ENCODE results near the gene CPNE4.
"Not testable (repeated sequence)": the region's sequence is repeated elsewhere in the genome, so short reads cannot be mapped to it uniquely, and the experiment has no call there.

Gene CPNE4

DNA sequence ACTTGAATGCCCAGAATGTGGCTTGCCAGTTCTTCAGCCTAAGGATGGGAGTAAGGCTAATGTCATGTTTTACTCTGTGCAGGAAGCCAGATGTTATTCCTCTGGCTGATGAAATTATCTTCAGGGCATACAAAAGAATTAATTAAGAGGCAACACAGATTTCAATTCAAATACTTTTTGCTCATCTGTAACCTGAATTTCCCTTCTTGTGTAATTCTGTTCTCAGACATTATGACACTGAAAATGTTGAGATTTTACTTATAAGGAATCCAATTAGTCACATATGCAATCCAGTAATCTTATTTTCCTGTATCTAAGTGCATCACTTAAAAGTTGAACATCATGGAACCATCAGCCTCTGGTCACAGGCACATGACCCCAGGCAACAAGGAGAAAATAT, 136.5 kb downstream of the CPNE4 start:
- H3K36me3 Mint-ChIP-seq (ENCODE audit: low read depth) = no peaks in the 10 kb centered on the region
- H3K27me3 Mint-ChIP-seq = peaks cover 9% of the 10 kb centered on the region

DNA sequence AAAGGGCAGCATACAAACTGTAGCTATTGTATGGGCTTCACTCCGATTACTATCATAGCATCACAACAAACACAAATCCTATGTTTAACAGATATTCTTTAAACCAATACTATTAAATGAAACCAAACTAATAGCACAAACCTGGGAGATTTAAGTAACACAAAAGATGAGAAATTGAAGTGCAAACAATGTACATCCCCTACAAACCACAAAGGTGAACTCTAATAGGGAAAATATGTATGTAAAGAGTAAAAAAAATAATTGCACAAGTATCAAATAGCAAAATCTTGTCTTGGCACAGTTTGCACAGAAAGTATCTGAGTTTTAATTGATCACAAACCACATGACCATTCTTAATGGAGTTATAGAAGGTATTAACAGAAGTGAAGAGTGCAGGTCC, 138.5 kb downstream of the CPNE4 start:
- H3K9me3 Mint-ChIP-seq = peaks cover 8% of the 10 kb centered on the region
- no peak overlapping the region for H3K4me3 Mint-ChIP-seq
- H3K4me1 Mint-ChIP-seq (ENCODE audit: low read depth) = no peaks in the 10 kb centered on the region
- peaks cover 9% of the 10 kb centered on the region for H3K27me3 Mint-ChIP-seq
- H3K36me3 Mint-ChIP-seq (ENCODE audit: low read depth) = no peaks in the 10 kb centered on the region
- no peak overlapping the region for H3K27ac Mint-ChIP-seq

More for the DNA sequence above, 136.5 kb downstream of the CPNE4 start:
- Mint-ChIP-seq H3K4me3 (no peak overlapping the region), H3K4me1 (ENCODE audit: low read depth) (no peaks in the 10 kb centered on the region), H3K27ac (no peak overlapping the region), H3K9me3 (no peaks in the 10 kb centered on the region)

DNA sequence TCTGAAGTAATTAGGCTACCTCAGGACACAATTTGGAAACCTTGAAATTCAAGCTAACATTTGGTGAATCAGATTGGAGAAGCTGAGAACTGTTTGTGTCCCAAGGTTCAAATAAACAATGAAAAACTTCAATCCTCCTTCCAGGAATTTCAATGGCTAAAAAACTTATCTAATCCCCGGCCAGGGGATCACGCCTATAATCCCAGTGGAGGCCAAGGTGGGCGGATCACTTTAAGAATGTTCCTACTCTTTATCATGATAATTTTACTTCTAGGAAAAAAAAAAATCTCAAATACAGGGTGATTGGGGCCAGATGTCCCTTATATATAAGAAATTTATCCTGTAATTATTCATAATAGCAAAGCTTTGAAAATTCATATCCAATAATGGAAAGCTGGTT, 139.0 kb downstream of the CPNE4 start:
- no peaks in the 10 kb centered on the region for H3K4me1 Mint-ChIP-seq (ENCODE audit: low read depth)
- H3K4me3 Mint-ChIP-seq = no peak overlapping the region
- H3K9me3 Mint-ChIP-seq = peaks cover 8% of the 10 kb centered on the region
- no peaks in the 10 kb centered on the region for H3K36me3 Mint-ChIP-seq (ENCODE audit: low read depth)
- peaks cover 11% of the 10 kb centered on the region for H3K27me3 Mint-ChIP-seq
- no peak overlapping the region for H3K27ac Mint-ChIP-seq

DNA sequence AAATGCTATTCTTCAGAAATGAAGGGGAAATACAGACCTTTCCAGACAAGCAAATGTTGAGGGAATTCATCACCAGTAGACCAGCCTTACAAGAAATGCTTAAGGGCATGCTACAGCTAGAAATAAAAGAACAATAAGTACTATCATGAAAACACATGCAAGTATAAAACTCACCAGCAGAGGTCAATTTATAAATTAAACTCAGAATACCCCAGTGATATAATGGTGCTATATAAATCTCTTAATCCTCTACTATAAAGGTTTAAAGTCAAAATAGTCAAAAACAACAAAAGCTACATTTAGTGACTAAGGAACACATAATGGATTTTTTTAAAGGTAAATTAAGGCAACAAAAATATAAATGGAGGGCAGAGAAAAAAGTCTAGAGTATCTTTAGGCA, 142.5 kb downstream of the CPNE4 start:
- Mint-ChIP-seq H3K27me3 (peaks cover 13% of the 10 kb centered on the region), H3K36me3 (ENCODE audit: low read depth) (no peaks in the 10 kb centered on the region), H3K4me1 (ENCODE audit: low read depth) (no peaks in the 10 kb centered on the region), H3K9me3 (peaks cover 8% of the 10 kb centered on the region), H3K4me3 (no peak overlapping the region), H3K27ac (no peak overlapping the region)

DNA sequence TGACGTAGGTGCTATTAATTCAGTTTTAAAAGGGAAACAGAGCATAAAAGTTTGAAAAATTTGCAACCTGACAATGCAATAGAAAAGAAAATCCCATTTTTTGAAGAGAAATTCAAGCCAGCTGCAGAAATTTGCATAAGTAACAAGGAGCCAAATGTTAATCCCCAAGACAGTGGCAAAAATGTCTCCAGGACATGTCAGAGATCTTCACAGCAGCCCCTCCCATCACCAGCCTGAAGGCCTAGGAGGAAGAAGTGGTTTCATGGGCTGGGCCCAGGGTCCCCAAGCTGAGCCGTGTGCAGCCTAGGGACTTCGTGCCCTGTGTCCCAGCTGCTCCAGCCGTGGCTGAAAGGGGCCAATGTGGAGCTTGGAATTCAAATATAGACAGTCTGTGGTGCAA, 148.9 kb downstream of the CPNE4 start:
- H3K4me3 Mint-ChIP-seq; H3K27me3 Mint-ChIP-seq; H3K9me3 Mint-ChIP-seq; H3K4me1 Mint-ChIP-seq (ENCODE audit: low read depth); H3K27ac Mint-ChIP-seq; H3K36me3 Mint-ChIP-seq (ENCODE audit: low read depth): not testable (repeated sequence)

DNA sequence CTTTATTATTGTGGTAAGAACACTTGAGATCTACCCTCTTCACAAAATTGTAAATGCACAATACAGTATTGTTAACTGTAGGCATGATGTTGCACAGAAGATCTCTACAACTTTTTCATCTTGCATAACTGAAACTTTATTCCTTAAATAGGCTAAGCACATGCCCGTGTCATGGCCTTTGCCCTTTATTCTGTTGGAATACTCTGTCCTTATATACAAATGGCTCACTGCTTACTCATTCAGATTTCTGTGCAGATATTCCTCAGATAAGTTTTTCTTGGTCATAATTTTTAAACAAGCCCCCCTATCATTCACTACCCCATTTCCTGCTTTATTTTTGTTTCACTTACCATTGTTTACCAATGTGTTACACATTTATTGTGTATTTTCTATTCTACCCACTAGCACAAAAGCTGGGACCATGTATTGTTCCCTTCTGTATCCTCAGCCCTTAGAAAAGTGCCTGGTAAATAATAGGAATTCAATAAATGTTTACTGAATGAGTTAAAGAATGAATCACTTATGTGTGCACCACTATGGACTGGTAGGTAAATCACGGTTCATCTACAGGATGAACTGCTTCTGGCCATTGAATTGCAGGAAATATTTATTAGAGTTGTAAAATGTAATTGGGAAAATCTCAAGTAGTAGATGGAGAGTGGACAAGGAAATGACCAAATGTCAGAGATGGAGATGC, 151.0 kb downstream of the CPNE4 start:
- no peaks in the 10 kb centered on the region for H3K9me3 Mint-ChIP-seq
- H3K27me3 Mint-ChIP-seq = peaks cover 3% of the 10 kb centered on the region
- no peaks in the 10 kb centered on the region for H3K36me3 Mint-ChIP-seq (ENCODE audit: low read depth)
- no peaks in the 10 kb centered on the region for H3K4me1 Mint-ChIP-seq (ENCODE audit: low read depth)
- H3K27ac Mint-ChIP-seq = no peak overlapping the region
- no peak overlapping the region for H3K4me3 Mint-ChIP-seq

DNA sequence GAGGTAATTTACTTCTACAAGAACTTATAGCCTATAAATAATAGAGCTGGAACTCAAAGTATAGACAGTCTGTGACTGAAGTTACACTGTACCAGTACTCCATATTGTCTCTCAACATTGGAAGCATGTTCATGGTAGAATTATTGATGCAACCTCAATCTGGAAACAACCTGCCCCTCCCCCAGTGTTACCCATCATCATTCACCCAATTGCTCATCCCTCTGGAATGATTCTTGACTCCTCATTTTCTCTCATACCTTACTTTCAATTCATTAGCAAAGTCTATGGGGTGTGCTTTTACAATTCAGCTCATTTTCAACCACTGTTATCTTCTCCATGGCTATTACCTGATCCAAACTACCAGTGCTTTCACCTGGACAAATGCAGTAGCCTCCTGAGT, 151.7 kb downstream of the CPNE4 start:
- Mint-ChIP-seq H3K4me1 (ENCODE audit: low read depth) (no peaks in the 10 kb centered on the region), H3K9me3 (no peaks in the 10 kb centered on the region), H3K27me3 (peaks cover 3% of the 10 kb centered on the region), H3K27ac (no peak overlapping the region), H3K4me3 (no peak overlapping the region), H3K36me3 (ENCODE audit: low read depth) (no peaks in the 10 kb centered on the region)

DNA sequence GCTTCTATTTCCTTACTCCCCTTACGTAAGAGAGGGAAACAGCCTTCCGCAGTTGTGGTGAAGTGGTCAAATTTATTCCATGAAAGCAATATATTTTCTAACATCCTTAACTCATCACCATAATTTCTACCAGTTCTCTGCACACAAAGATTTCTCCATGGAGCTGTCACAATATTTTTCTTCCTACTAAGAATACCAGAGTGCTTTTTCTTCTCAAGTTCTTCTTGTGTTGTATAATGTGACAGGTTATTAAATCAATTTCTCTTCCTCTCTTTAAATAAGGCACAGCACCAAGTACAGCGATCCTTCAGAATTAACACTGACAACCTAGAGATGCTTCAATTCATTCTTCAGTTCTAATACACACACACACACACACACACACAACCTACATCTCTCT, 153.0 kb downstream of the CPNE4 start:
- no peak overlapping the region for H3K4me3 Mint-ChIP-seq
- H3K27ac Mint-ChIP-seq = no peak overlapping the region
- H3K4me1 Mint-ChIP-seq (ENCODE audit: low read depth) = no peaks in the 10 kb centered on the region
- no peaks in the 10 kb centered on the region for H3K27me3 Mint-ChIP-seq
- H3K9me3 Mint-ChIP-seq = no peaks in the 10 kb centered on the region
- no peaks in the 10 kb centered on the region for H3K36me3 Mint-ChIP-seq (ENCODE audit: low read depth)

DNA sequence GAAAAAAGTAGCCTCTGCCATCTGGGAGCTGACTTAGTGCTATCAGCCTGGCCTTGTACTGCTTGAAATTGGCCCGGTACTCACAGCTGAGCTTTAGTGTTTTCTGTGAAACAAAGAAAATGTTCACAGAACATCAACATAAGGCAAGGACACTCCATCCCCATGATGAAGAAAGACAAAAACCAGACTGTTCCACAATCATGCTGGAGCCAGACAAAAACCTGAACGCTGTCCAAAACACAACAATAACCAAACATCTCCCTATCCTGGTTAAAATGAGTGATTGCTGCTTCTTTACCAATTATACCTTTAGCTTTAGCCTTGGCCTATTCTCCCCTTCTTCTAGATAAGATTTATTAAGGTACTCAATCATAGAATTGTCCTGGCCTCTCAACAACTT, 153.9 kb downstream of the CPNE4 start:
- Mint-ChIP-seq H3K27me3 (no peaks in the 10 kb centered on the region), H3K27ac (no peak overlapping the region), H3K4me1 (ENCODE audit: low read depth) (no peaks in the 10 kb centered on the region), H3K9me3 (no peaks in the 10 kb centered on the region), H3K4me3 (no peak overlapping the region), H3K36me3 (ENCODE audit: low read depth) (no peaks in the 10 kb centered on the region)

DNA sequence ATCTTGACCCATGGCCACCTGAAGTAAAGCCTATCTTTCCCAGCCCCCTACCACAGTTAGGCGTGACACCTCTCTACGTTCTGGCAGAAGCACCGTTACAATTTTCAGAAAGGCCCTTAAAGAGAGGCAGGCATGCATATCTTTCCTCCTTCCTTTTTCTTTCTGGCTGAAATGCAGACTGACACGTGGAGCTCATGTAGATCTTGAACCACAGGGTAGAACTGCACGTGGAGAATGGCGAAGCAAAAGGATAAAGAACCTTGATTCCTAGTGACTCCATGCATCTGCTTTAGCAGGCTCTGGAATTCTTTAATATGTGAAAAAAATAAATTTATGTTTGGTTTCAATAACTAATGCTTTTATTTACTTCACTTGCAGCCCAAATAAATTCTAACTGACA, 166.6 kb downstream of the CPNE4 start:
- H3K4me3 Mint-ChIP-seq = no peak overlapping the region
- no peaks in the 10 kb centered on the region for H3K9me3 Mint-ChIP-seq
- no peaks in the 10 kb centered on the region for H3K36me3 Mint-ChIP-seq (ENCODE audit: low read depth)
- no peaks in the 10 kb centered on the region for H3K4me1 Mint-ChIP-seq (ENCODE audit: low read depth)
- no peak overlapping the region for H3K27ac Mint-ChIP-seq
- no peaks in the 10 kb centered on the region for H3K27me3 Mint-ChIP-seq

DNA sequence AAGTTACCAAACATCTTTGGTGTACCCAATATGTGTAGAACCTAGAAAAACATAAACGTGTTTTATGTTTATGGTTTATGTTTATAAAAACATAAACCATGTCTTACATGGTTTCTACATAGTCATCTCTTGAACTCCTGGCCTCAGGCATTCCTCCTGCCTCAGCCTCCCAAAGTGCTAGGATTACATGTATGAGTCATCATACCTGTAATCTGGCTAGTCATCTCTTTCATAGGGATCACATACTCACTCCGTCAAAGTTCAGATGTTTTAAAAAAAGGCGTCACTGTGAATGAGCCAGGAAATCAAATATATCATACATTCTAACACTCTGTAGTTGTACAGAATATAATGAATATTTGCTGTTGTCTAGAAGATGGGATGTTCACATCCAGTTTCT, 178.6 kb downstream of the CPNE4 start:
- peaks cover 2% of the 10 kb centered on the region for H3K27me3 Mint-ChIP-seq
- no peak overlapping the region for H3K4me3 Mint-ChIP-seq
- H3K36me3 Mint-ChIP-seq (ENCODE audit: low read depth) = no peaks in the 10 kb centered on the region
- H3K27ac Mint-ChIP-seq = no peak overlapping the region
- H3K9me3 Mint-ChIP-seq = no peaks in the 10 kb centered on the region
- no peaks in the 10 kb centered on the region for H3K4me1 Mint-ChIP-seq (ENCODE audit: low read depth)

DNA sequence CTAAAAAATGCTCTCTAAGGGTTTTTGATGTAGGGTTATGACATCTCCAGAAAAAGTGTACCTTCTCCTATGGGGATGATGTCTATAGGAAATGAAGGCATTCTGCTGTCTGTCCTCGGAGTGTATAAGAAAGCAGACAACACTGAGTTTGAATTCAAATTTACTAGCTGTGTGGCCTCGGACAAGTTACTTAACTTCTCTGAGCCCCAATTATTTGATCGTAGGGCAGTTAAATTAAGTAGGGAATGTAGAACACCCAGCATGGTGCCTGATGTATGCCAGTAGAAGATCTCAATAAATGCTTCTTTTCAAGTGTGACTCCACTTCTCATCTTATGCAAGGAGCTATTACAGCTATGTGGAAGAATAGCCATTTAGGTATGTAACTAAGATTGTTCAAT, 184.6 kb downstream of the CPNE4 start:
- Mint-ChIP-seq H3K4me1 (ENCODE audit: low read depth) (no peaks in the 10 kb centered on the region), H3K27me3 (peaks cover 13% of the 10 kb centered on the region), H3K27ac (no peak overlapping the region), H3K9me3 (no peaks in the 10 kb centered on the region), H3K36me3 (ENCODE audit: low read depth) (no peaks in the 10 kb centered on the region), H3K4me3 (no peak overlapping the region)

DNA sequence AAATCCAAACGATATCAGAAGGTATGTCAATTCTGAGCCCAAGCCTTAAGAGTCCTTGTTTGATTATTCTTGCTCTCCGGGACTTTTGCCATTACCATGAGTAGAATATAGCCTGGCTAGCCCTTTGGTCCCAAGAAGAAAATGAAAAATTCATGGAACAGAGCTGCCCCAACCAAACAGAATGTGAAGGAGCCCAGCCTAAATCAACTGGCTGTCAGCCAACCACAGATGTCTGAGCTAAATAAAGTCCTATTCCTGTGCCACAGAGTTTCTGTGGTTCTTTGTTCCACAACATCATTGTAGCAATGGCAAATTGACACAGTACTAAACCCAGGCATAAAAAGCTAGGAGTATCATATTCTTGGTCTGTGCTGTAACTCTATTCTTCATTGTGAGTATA, 185.2 kb downstream of the CPNE4 start:
- Mint-ChIP-seq H3K4me3 (no peak overlapping the region), H3K27ac (no peak overlapping the region), H3K36me3 (ENCODE audit: low read depth) (no peaks in the 10 kb centered on the region), H3K4me1 (ENCODE audit: low read depth) (no peaks in the 10 kb centered on the region), H3K27me3 (peaks cover 13% of the 10 kb centered on the region), H3K9me3 (no peaks in the 10 kb centered on the region)

DNA sequence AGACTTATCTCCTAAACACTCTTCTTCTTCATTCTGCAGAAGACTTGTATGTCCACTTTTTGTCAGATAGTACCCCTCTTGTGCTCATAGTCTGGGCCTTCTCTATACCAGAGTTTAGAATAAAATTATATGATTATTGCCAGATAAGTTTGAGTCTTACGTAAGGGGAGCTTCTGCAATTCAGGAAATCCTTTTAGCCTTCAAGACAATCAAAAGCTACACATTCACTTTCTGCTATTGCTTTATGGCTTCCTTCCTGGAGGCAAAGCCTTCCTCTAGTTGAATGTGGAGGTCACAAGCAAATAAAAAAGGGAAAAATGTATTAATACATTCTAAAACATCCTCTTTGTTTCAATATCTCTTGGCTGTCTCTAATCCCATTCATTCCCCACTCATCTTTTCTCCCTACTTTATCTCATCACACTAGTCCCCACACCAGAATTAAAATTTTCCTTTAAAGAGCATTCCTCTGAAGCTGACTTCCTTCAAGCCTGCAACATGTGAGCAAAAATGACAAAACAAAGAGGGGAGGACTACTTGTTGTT, 186.8 kb downstream of the CPNE4 start:
- no peaks in the 10 kb centered on the region for H3K4me1 Mint-ChIP-seq (ENCODE audit: low read depth)
- no peaks in the 10 kb centered on the region for H3K36me3 Mint-ChIP-seq (ENCODE audit: low read depth)
- peaks cover 11% of the 10 kb centered on the region for H3K27me3 Mint-ChIP-seq
- no peaks in the 10 kb centered on the region for H3K9me3 Mint-ChIP-seq
- H3K27ac Mint-ChIP-seq = no peak overlapping the region
- H3K4me3 Mint-ChIP-seq = no peak overlapping the region

DNA sequence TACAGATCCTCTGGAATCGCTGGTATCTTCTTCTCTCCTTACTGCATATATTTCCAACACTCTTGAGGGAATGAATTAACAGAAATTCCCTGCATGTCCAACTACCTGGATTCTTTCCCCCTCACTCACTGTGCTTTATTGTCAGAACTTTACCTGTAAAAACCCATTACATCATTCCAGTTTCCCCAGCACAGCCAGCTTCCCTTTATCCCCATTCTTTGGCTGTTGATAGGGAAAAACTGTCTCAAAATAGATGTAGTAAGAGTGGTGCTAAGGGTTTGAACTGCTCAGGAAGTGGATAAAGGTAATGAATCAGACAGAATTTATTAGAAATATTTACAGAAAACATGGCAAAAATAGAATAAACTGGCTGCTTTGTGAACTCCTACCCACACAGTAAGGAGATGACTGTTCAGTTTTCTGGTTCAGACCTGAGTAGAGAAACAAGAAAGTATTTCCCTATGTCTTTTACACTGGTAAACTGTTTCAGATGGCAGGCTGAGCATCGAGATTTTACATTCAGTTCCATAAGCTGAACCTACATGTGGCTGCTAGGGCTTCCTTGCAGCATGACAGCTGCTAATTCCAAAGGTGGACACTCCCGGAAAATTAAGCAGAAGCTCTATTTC, 188.4 kb downstream of the CPNE4 start:
- no peaks in the 10 kb centered on the region for H3K4me1 Mint-ChIP-seq (ENCODE audit: low read depth)
- H3K27me3 Mint-ChIP-seq = peaks cover 11% of the 10 kb centered on the region
- no peak overlapping the region for H3K27ac Mint-ChIP-seq
- no peak overlapping the region for H3K4me3 Mint-ChIP-seq
- H3K36me3 Mint-ChIP-seq (ENCODE audit: low read depth) = no peaks in the 10 kb centered on the region
- no peaks in the 10 kb centered on the region for H3K9me3 Mint-ChIP-seq

DNA sequence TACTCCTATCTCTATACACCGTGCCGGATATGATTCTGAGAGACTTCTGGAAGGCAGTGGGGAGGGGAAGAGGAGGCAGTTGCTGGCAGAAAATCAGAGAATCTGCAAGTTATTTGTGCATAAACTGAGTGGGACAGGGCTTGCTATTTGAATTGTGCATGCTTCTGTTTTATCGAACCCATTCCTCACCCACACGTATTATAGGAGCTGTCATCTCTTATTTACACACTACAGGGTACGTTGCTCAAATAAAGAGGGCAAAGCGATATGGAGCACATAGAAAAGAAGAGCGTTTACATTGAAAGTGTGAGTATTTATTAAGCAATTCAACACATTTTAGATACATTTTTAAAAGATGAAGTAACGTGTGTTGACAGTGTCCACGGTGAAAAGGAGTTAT, 191.6 kb downstream of the CPNE4 start:
- Mint-ChIP-seq H3K4me3 (no peak overlapping the region), H3K9me3 (no peaks in the 10 kb centered on the region), H3K27me3 (peaks cover 11% of the 10 kb centered on the region), H3K27ac (no peak overlapping the region), H3K36me3 (ENCODE audit: low read depth) (no peaks in the 10 kb centered on the region), H3K4me1 (ENCODE audit: low read depth) (no peaks in the 10 kb centered on the region)

All from stimulated activated naive CD8-positive, alpha-beta T cell treated with anti-CD3 and anti-CD28 coated beads, Interleukin-15, Interleukin-2, amounts not matched to agents 100 ng/mL and 50 ng/mL, for 24 hours (primary cell).